Heart right ventricle (tissue), 16 donors: ENCODE data around the gene DLST. TPM values are rescaled to one million over a fixed set of nuclear protein-coding genes. Genes with fewer than 3 reads are reported as not detected.
A peak's percentile ranks its signal among the peaks of the same experiment; 100 is the strongest.

Source experiments
- ATAC-seq, 8 donors: fragments of 200-7000 bp; cut with Tn5 transposase; one replicate each; pipeline ENCODE4 v1.9.1; 2020; ENCODE audit warnings: mild to moderate bottlenecking in 8 of 8, moderate library complexity in 8 of 8, moderate number of reproducible peaks in 1 of 8
- DNase-seq, 2 donors: peaks; one replicate each; pipeline ENCODE4 v3.0.0-alpha.2; 2020
- H3K27ac ChIP-seq, 10 donors: fragments of 200-600 bp; sonication (generic) in 2 of 10; one replicate each; pipeline versions ENCODE4 v1.5.0 to v1.8.0; 2020 to 2022; ENCODE audit warnings: mild to moderate bottlenecking in 3 of 10
- H3K27me3 ChIP-seq, 7 donors: fragments of 200-600 bp; one replicate each; pipeline ENCODE4 v1.8.0; 2021 to 2022; ENCODE audit warnings: mild to moderate bottlenecking in 2 of 7
- H3K36me3 ChIP-seq, 9 donors: fragments of 200-600 bp; sonication (generic) in 1 of 9; one replicate each; pipeline versions ENCODE4 v1.5.0 to v1.8.0; 2020 to 2022; ENCODE audit warnings: mild to moderate bottlenecking in 2 of 9
- H3K4me1 ChIP-seq, 9 donors: fragments of 200-600 bp; sonication (generic) in 1 of 9; one replicate each; pipeline versions ENCODE4 v1.5.0 to v1.8.0; 2020 to 2022; ENCODE audit warnings: mild to moderate bottlenecking in 4 of 9
- H3K4me3 ChIP-seq, 10 donors: fragments of 200-600 bp; sonication (generic) in 2 of 10; one replicate each; pipeline versions ENCODE4 v1.5.0 to v1.8.0; 2020 to 2022; ENCODE audit warnings: mild to moderate bottlenecking in 7 of 10, moderate library complexity in 2 of 10
- H3K9me3 ChIP-seq, 11 donors: fragments of 200-600 bp in 10 of 11; sonication (generic) in 2 of 11; one replicate each; pipeline versions ENCODE4 v1.5.0 to v1.8.0; 2013 to 2022; ENCODE audit warnings: mild to moderate bottlenecking in 2 of 11, control low read depth in 1 of 11, moderate library complexity in 1 of 11
- whole genome bisulfite sequencing, 2 donors: extraction: QIAGEN DNeasy Blood & Tissue Kit; methylation state at CpG; one replicate each; pipeline ENCODE4 v1.1.7; 2013; ENCODE audit warnings: inconsistent platforms in 1 of 2; 5-methylcytosine and 5-hydroxymethylcytosine counted together
- intact Hi-C, 10 donors: fragments of 100-400 bp; cut with DNase I; formaldehyde crosslinking; loops; one replicate each; pipeline versions ENCODE4 v1.11.1 to v1.14.2; 2022
- long read RNA-seq, 3 donors: library from polyadenylated mRNA; unstranded; transcript quantifications; one replicate each; pipeline ENCODE4 v2.0.0, GENCODE V29; 2020 to 2021
- polyA plus RNA-seq, 2 donors: library from polyadenylated mRNA; stranded (reverse); fragments of 200-250 nt; gene quantifications; one replicate each; pipeline ENCODE4 v1.2.3, GENCODE V29; 2013
- total RNA-seq, 10 donors: library from RNA; stranded (reverse); fragmentation: NEBNext Ultra II Directional in 3 of 10; extraction: Animal tissue kit (Norgen Biotek cat#: 25700) in 3 of 10; gene quantifications; one replicate each; pipeline versions ENCODE4 v1.2.1 to v1.2.4, GENCODE V29; 2021 to 2023
- TF ChIP-seq, protein P1 (sequence below), 9 donors: fragments of 200-600 bp; sonication (generic) in 2 of 9; IDR thresholded peaks; one replicate each; pipeline versions ENCODE4 v1.5.0 to v1.8.0; 2021 to 2022; ENCODE audit warnings: antibody characterized with exemption in 9 of 9, mild to moderate bottlenecking in 5 of 9, moderate library complexity in 1 of 9
- donor health status: Arrhythmogenic right ventricular cardiomyopathy.
- donor health status: ischemic (EF 13 %, LVEDD 7.1; RV severe dilation, severe dysfunction).
- donor health status: healthy with polysubstance abuse.
- donor health status: DM: no; HTN: yes; CAD: no.
- donor health status: DM: no; HTN: no; CAD: no.
- donor health status: ischemic (EF 25% LVEDD 6.9; RV normal size, moderate dysfunction).
- donor health status: ischemic (EF 25% LVEDD 5.7; RV mildly dilated, moderate dysfunction).
- donor health status: healthy.
- donor health status: DM: yes; HTN: yes; CAD: no.
- donor health status: Ischemic cardiomyopathy.
- donor health status: ischemic (EF 35%, LVEDD 5.7; RV mildly dilated, moderate dysfunction).
- donor health status: nonischemic (EF 11% LVEDD 7.7; RV severe dilation, severe dysfunction).
- donor health status: DM: yes; HTN: yes; CAD: no.
- donor health status: PGD.
- donor health status: ischemic (EF 29% LVEDD 5.4; RV normal size, mild dysfunction).
- donor health status: nonischemic (EF 23%, LVEDD 6.1; RV moderate dilation, normal function).

DLST gene
- total RNA-seq (100 to 1,000 TPM; 179 to 273 (median 227) TPM), polyA plus RNA-seq (10 to 100 TPM; 52.5 to 96.0 TPM)
- long read RNA-seq, donor 1, transcript DLST-202 (15 exons, 2,838 nt) = major isoform, 5 of 11 reads
- long read RNA-seq, donor 1, partial matches to known transcripts = 4 of 11 reads
- long read RNA-seq, donor 1, other reads (novel, unspliced or antisense) = 2 of 11 reads
- long read RNA-seq, donor 2, transcript DLST-202 (15 exons, 2,838 nt) = major isoform, 8 of 14 reads
- long read RNA-seq, donor 2, partial matches to known transcripts = 3 of 14 reads
- long read RNA-seq, donor 2, other reads (novel, unspliced or antisense) = 3 of 14 reads
- long read RNA-seq, donor 3, transcript DLST-202 (15 exons, 2,838 nt) = major isoform, 15 of 24 reads
- long read RNA-seq, donor 3, partial matches to known transcripts = 9 of 24 reads
- long read RNA-seq, donor 3, other reads (novel, unspliced or antisense) = 0 of 24 reads

DNA sequence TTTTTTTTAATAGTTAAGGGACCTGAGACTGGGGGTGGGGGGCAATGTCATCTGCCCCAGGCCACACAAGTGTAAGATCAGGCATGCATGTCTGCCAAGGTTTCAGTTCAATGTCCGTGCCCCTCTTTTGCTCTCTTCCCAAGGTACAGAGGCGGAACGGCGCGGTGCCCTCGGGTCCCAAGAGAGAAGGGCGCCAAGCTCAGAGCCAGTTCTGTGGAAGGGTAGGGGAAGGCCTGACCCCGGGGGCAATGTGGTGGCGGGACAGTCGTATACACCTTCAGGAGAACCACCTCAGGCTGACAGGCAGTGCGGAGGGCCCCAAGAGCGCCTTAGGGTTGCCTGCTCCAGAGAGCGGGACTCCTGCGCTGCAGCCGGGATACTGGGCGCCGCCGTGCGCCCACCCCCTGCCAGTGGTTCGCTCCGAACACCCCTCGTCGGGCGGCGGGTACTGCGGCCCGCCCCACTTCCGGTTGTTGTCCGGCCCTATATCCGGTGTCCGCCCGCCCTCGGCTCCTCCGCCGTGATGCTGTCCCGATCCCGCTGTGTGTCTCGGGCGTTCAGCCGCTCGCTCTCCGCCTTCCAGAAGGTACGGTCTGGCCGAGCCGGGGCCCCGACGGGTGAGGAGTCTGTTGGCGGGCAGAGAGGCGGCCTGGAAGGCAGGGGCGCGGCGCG, at the start of gene DLST:
DLST (plus strand) TSS at position 486 of the 672 bp plus-strand sequence; CDS start at position 524, 38 bp downstream.
- peak within 1 kb of the TSS; percentile 64 to 99 (median 94) for H3K27ac ChIP-seq
- intact Hi-C loops = no loop called here
- H3K4me1 ChIP-seq = peaks cover 18 to 50% (median 47%) of the 10 kb centered on the region in 9 donors
- TF ChIP-seq, protein P1, sequence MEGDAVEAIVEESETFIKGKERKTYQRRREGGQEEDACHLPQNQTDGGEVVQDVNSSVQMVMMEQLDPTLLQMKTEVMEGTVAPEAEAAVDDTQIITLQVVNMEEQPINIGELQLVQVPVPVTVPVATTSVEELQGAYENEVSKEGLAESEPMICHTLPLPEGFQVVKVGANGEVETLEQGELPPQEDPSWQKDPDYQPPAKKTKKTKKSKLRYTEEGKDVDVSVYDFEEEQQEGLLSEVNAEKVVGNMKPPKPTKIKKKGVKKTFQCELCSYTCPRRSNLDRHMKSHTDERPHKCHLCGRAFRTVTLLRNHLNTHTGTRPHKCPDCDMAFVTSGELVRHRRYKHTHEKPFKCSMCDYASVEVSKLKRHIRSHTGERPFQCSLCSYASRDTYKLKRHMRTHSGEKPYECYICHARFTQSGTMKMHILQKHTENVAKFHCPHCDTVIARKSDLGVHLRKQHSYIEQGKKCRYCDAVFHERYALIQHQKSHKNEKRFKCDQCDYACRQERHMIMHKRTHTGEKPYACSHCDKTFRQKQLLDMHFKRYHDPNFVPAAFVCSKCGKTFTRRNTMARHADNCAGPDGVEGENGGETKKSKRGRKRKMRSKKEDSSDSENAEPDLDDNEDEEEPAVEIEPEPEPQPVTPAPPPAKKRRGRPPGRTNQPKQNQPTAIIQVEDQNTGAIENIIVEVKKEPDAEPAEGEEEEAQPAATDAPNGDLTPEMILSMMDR (IDR thresholded peaks at IDR 0.05) = no peak
- peak; percentile 87 to 89 for DNase-seq
- H3K9me3 ChIP-seq = no peaks in the 10 kb centered on the region
- ATAC-seq = peak; percentile 97 to 99 (median 98)
- 0 to 1% methylated on average over 51 to 53 of the region's 53 CpGs for whole genome bisulfite sequencing, 2 donors
- H3K36me3 ChIP-seq = peaks cover 0 to 24% (median 0%) of the 10 kb centered on the region in 9 donors
- no peaks in the 10 kb centered on the region for H3K27me3 ChIP-seq
- H3K4me3 ChIP-seq = peak within 1 kb of the TSS; percentile 69 to 99 (median 92)

DNA sequence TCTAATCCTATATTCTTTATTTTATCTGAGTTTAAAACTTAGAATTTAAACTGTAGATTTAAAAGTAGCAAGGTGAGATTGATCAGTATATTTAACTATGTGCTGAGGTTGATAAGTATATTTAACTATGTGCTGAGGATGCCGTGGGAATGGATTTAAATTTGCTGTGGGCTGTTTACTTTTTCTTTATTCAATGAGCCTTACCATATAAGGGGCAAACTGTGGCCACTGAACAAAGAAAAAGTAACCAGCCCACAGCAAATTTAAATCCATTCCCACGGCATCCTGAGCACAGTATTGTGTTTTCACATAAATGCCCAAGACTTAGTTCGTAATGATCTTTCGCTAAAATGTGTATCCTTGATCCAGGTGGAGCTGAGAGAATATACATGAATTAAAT, 48.9 kb upstream of the DLST start:
- DNase-seq = no peak
- Histone ChIP-seq H3K27me3 (no peaks in the 10 kb centered on the region), H3K4me3 (no peak overlapping the region), H3K36me3 (peaks cover 0 to 81% (median 21%) of the 10 kb centered on the region in 9 donors), H3K4me1 (peaks cover 0 to 24% (median 0%) of the 10 kb centered on the region in 9 donors), H3K9me3 (no peaks in the 10 kb centered on the region), H3K27ac (no peak overlapping the region)
- intact Hi-C loops = no loop called here
- WGBS, 2 donors = 95 to 96% methylated on average over 4 of the region's 4 CpGs
- TF ChIP-seq, protein P1 (IDR thresholded peaks at IDR 0.05) = no peak
- no peak for ATAC-seq

DNA sequence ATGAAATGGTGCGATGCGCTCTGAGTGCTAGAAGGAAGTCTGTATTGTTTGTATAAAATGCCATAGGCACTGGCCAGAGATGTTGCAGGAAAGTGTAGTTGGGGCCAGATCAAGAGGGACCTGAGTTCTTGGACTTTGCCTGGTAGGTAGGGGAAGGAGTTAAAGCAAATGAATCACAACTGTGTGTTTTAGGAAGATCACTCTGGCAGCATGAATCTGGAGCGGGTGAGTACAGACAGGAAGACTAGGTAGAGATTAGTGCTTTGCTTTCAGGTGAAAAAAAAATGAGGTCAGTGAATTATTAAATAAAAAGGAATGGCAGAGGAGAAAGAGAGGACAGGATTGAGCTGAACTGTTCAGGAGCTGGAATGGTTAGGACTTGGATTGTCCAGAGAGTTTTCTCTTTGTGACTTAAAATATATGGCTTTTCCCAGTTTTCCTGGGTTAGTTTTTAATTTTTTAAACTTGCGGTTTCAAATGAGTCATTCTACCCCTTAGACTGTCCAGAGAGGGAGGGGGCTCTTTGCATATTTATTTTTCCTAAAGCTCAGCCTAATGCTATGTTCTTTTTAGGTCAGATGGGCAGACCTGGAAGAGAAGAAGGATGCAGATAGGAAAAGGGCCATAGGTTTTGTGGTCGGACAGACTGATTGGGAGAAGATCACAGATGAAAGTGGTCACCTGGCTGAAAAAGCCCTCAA, 46.9 kb upstream of the DLST start:
- H3K4me3 ChIP-seq = no peak overlapping the region
- ATAC-seq (no peak), DNase-seq (no peak)
- H3K4me1 ChIP-seq = peaks cover 0 to 28% (median 0%) of the 10 kb centered on the region in 9 donors
- H3K9me3 ChIP-seq = no peaks in the 10 kb centered on the region
- intact Hi-C loops = no loop called here
- WGBS, 2 donors = 75 to 87% methylated on average over 5 of the region's 5 CpGs
- H3K27ac ChIP-seq = no peak overlapping the region
- H3K36me3 ChIP-seq = peaks cover 0 to 67% (median 17%) of the 10 kb centered on the region in 9 donors
- TF ChIP-seq, protein P1 (IDR thresholded peaks at IDR 0.05) = no peak
- no peaks in the 10 kb centered on the region for H3K27me3 ChIP-seq
